Parathyroid adenoma (tissue), 2 donors: ENCODE measurements around the gene HTR1D.

Experiments used
- H2AFZ ChIP-seq: fragments of 300-600 bp; sonication (generic); one replicate; pipeline ENCODE4 v1.7.0; 2017; ENCODE audit warnings: antibody characterized with exemption, mild to moderate bottlenecking
- H3K27ac ChIP-seq: fragments of 300-600 bp; sonication (generic); one replicate; pipeline ENCODE4 v1.7.0; 2017
- H3K27me3 ChIP-seq: fragments of 300-600 bp; sonication (generic); one replicate; pipeline ENCODE4 v1.7.0; 2017; ENCODE audit warnings: low read length; ENCODE audit not compliant: control insufficient read depth, insufficient read depth
- H3K36me3 ChIP-seq: fragments of 300-600 bp; sonication (generic); one replicate; pipeline ENCODE4 v1.7.0; 2017; ENCODE audit warnings: low read length; ENCODE audit not compliant: control insufficient read depth, insufficient read depth
- H3K4me1 ChIP-seq: fragments of 300-600 bp; sonication (generic); one replicate; pipeline ENCODE4 v1.7.0; 2017; ENCODE audit warnings: control low read depth
- H3K4me2 ChIP-seq: fragments of 300-600 bp; sonication (generic); one replicate; pipeline ENCODE4 v1.7.0; 2017; ENCODE audit warnings: low read length
- H3K4me3 ChIP-seq: fragments of 300-600 bp; sonication (generic); one replicate; pipeline ENCODE4 v1.7.0; 2017; ENCODE audit warnings: low read depth, low read length
- H3K79me2 ChIP-seq: fragments of 300-600 bp; sonication (generic); one replicate; pipeline ENCODE4 v1.7.0; 2017; ENCODE audit warnings: control low read depth
- H3K9ac ChIP-seq: fragments of 300-600 bp; sonication (generic); one replicate; pipeline ENCODE4 v1.7.0; 2017; ENCODE audit warnings: mild to moderate bottlenecking
- H3K9me3 ChIP-seq: fragments of 300-600 bp; sonication (generic); one replicate; pipeline ENCODE4 v1.7.0; 2017; ENCODE audit warnings: low read length; ENCODE audit not compliant: control insufficient read depth
- CTCF ChIP-seq: fragments of 300-600 bp; sonication (generic); IDR thresholded peaks from one replicate; pipeline ENCODE4 v1.7.0; 2017; ENCODE audit warnings: antibody characterized with exemption, mild to moderate bottlenecking
- donor health status: primary hyperparathyroidism.

HTR1D gene

GRCh38 chr1:23171181-23171755 is 46.0 kb downstream of the HTR1D start:
- Histone ChIP-seq H3K4me3 (no peak overlapping the region), H2AFZ (no peak overlapping the region), H3K9me3 (no peaks in the 10 kb centered on the region), H3K79me2 (peaks cover 7% of the 10 kb centered on the region), H3K36me3 (no peaks in the 10 kb centered on the region), H3K27ac (no peak overlapping the region), H3K27me3 (no peaks in the 10 kb centered on the region), H3K4me1 (peaks cover 2% of the 10 kb centered on the region), H3K4me2 (no peak overlapping the region), H3K9ac (no peak overlapping the region)
- TF ChIP-seq CTCF, result no peak

GRCh38 chr1:23169727-23170335 is 47.5 kb downstream of the HTR1D start:
- TF ChIP-seq CTCF, result no peak
- H3K9ac ChIP-seq, result no peak overlapping the region
- H3K27me3 ChIP-seq, result no peaks in the 10 kb centered on the region
- H2AFZ ChIP-seq, result no peak overlapping the region
- H3K4me3 ChIP-seq, result no peak overlapping the region
- peaks cover 2% of the 10 kb centered on the region for H3K4me1 ChIP-seq
- peak overlapping the region; percentile 32 for H3K27ac ChIP-seq
- no peak overlapping the region for H3K4me2 ChIP-seq
- peaks cover 11% of the 10 kb centered on the region for H3K79me2 ChIP-seq
- H3K36me3 ChIP-seq, result no peaks in the 10 kb centered on the region
- no peaks in the 10 kb centered on the region for H3K9me3 ChIP-seq

- Histone ChIP-seq H3K79me2 (peaks cover 11% of the 10 kb centered on the region), H3K4me3 (peak overlapping the region; percentile 89), H3K9me3 (no peaks in the 10 kb centered on the region), H2AFZ (no peak overlapping the region), H3K4me2 (no peak overlapping the region), H3K4me1 (peaks cover 2% of the 10 kb centered on the region), H3K27ac (peak overlapping the region; percentile 32), H3K27me3 (no peaks in the 10 kb centered on the region), H3K36me3 (no peaks in the 10 kb centered on the region), H3K9ac (no peak overlapping the region)
- no peak for TF ChIP-seq CTCF
These were observed 48.1 kb downstream of the HTR1D start for GRCh38 chr1:23169195-23169575.

- no peak for TF ChIP-seq CTCF
- H3K36me3 ChIP-seq, result no peaks in the 10 kb centered on the region
- H3K4me3 ChIP-seq, result peak within 1 kb of the TSS; percentile 89
- H3K4me2 ChIP-seq, result peak within 1 kb of the TSS; percentile 83
- no peaks in the 10 kb centered on the region for H3K27me3 ChIP-seq
- H3K9me3 ChIP-seq, result no peaks in the 10 kb centered on the region
- peaks cover 2% of the 10 kb centered on the region for H3K4me1 ChIP-seq
- H3K9ac ChIP-seq, result no peak within 1 kb of the TSS
- peaks cover 14% of the 10 kb centered on the region for H3K79me2 ChIP-seq
- H3K27ac ChIP-seq, result peak within 1 kb of the TSS; percentile 81
- peak within 1 kb of the TSS; percentile 77 for H2AFZ ChIP-seq
These were observed 48.7 kb downstream of the HTR1D start, which contains the start of gene LUZP1 for GRCh38 chr1:23168445-23169194. Gene LUZP1, minus strand, starts transcription at chr1:23168856.
